ENCODE data around the gene WBP4. TPM values are rescaled to one million over a fixed set of nuclear protein-coding genes. Genes with fewer than 3 reads are reported as not detected.
"Not testable (repeated sequence)": the region's sequence is repeated elsewhere in the genome, so short reads cannot be mapped to it uniquely, and the experiment has no call there.

Gene WBP4, protein sequence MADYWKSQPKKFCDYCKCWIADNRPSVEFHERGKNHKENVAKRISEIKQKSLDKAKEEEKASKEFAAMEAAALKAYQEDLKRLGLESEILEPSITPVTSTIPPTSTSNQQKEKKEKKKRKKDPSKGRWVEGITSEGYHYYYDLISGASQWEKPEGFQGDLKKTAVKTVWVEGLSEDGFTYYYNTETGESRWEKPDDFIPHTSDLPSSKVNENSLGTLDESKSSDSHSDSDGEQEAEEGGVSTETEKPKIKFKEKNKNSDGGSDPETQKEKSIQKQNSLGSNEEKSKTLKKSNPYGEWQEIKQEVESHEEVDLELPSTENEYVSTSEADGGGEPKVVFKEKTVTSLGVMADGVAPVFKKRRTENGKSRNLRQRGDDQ
- 8.7 and 9.0 TPM in 2 replicates for total RNA-seq

DNA sequence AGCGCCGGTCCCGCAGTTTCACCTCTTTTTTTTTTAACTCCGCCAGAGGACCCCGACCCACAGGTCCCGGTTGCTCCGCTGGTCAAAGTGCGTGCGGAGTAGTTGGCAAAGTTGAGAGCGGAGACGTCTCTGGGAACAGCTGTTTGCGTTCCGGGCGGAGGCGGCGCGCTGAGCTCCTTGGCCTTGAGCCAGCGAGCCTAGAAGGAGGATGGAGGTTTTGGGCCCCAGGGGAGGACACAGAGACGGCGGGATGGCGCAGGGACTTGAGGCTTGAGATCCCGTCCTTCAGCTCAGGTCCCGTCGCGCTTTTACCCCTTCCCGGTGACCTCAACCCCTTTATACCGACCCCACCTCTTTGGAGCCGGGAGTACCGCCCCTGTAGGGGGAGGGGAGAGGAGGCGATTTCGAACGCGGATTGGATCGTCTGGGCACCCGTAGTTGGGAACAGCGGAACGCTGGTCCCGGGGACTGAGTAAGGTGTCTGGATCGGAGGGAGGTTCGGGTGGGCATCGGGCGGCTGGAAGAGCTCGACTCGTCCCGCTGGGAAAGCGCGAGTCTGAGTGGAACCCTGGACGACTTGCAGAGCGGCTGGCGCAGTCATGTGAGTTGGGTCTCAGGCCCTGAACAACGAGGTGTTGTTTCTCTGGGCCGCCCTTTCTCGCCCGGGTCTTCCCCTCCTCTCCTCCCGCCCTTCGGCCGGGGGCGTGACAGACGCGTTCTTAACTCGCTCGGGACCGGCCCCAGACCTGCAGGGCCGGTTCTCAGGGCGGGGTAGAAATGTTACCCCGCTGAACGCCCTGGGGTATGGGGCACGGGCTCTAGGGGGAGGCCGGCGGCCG is at the start of gene WBP4:
Gene WBP4, plus strand, starts transcription at position 435 of the 839 bp plus-strand sequence. Its CDS starts 165 bp downstream, at position 600.
- intact Hi-C loops (cut with micrococcal nuclease), result loop anchor here (1.0 to 5.0 kb wide), 9 partner anchors 42 to 1210 kb away; partner anchors contain the start of genes ELF1, KBTBD6, KBTBD7 and MRPS31

DNA sequence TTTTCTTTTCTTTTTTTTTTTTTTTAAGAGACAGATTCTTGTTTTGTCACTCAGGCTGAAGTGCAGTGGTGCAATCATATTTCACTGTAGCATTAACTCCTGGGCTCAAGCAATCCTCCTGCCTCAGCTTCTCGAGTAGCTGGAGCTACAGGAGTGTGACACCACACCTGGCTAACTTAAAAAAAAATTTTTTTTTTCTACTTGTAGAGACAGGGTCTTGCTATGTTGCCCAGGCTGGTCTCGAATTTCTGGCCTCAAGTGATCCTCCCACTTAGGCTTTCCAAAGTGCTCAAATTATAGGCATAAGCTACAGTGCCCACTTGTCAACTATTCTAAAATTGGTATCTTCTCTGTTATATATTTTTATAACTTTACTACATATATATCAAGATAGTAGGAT is 48.8 kb upstream of the WBP4 start:
- intact Hi-C loops (cut with micrococcal nuclease), result loop anchor here (10.0 kb wide), 2 partner anchors 348 to 452 kb away; partner anchors contain the start of gene FOXO1

DNA sequence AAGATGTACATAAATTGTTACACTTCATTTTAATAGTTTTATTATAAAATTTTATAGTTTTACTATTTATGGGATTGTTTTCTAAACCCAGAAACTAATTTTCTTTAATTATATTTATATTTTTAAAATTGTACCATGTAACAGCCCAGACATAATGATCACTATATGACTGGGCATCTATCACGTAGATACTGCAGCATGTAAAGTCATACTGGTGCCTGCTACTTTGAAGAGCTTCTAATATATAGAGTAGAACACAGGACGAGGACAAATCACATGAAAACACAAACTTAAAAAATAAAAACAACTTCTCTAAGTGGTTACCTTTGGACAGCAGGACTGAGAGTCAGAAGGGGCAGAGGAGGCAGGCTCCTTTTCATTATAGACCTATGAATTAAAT is 47.5 kb upstream of the WBP4 start:
- intact Hi-C loops (cut with micrococcal nuclease), result loop anchor here (10.0 kb wide), 2 partner anchors 349 to 451 kb away; partner anchors contain the start of gene FOXO1

DNA sequence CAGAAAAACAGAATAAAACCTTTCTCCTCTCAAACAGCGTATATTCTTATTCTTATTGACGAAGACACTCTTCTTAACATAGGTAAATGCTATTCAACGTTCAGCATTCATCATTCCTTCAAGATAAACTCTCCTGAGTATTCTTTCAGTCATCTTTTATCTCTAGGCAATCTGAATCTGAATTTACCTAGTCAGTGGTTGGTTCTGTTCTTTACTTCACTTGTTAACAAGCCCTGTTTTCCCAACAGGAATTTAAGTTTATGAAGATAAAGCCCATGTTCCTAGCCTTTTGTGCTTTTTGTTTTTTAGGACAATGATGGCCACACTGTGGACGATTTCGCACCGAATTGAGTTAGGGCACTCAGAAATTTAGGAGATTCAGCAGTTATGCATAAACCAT is 45.4 kb upstream of the WBP4 start:
- intact Hi-C loops (cut with micrococcal nuclease), result loop anchor here (1.0 to 10.0 kb wide), 3 partner anchors 9 to 449 kb away; partner anchors contain the start of gene FOXO1

DNA sequence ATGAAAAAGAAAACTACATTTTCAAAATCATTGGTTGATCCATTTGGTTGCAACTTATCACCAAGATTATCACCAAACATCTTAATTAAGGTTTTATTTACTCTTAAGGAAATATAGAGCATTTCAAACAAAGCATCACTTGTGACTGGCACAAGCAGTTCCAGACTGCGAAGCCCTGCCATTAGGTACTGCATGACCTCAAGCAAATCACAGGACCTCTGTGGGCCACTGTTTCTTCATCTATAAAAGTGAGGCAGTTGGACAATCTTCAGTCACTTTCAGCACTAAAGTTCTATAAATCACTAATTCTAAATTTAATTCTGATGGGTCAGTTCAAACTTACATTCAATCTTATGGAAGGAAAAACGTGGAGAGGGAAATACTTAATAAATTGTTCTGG is 44.1 kb upstream of the WBP4 start:
- intact Hi-C loops (cut with micrococcal nuclease), result loop anchor here (10.0 kb wide), 2 partner anchors 352 to 448 kb away; partner anchors contain the start of gene FOXO1

DNA sequence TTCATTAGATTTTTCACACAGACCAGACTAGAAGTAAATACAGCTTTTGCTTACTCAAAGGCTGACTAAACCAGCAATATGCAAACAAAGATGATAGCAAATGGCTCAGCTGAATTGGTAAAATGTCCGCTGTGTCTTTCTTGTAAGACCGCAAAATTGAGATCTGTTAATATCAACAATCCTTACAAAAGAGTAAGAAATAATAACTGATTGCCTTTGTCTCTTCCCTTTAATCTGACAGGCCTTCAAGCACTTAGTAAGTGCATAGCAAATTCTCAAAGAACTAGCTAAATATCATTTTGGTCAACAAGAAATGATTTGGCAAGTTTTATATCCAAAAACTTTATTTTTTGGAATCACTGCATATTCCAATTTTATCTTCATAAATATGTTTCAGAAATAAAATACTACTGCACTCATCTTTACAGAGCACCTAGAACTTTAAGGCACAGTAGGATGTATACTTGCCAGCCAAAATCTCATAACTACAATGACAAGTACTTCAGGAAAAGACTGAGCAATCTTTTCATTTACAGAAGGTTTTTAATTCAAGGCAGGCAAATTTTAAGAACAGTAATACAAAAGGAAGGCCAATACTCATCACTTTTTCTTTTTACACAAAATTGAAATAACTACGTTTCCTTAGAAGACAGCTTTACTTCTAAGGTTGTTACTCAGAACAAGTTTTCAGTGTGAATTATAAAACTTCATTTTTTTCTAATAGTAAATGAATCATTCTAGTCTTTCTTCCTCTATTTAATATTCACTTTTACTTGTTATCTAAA is 43.3 kb upstream of the WBP4 start:
- intact Hi-C loops (cut with micrococcal nuclease), result loop anchor here (2.0 to 10.0 kb wide), 3 partner anchors 13 to 447 kb away; partner anchors contain the start of gene FOXO1

DNA sequence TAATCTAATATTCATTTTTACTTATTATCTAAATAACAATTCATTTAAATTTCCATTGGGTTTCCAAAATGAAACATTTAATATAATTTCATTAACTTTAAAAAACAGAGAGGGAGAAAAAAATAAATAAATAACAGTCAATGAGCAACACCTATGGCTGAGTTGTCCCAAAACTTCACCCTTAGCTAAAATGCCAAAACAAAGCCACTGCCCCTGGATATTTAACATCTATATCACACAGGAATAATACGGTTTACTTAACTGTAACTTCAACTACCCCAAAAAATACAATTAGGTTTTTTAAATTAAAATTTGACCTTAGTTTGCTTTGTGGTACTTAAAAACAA is 42.7 kb upstream of the WBP4 start:
- intact Hi-C loops (cut with micrococcal nuclease), result loop anchor here (2.0 to 10.0 kb wide), 3 partner anchors 14 to 446 kb away; partner anchors contain the start of gene FOXO1

DNA sequence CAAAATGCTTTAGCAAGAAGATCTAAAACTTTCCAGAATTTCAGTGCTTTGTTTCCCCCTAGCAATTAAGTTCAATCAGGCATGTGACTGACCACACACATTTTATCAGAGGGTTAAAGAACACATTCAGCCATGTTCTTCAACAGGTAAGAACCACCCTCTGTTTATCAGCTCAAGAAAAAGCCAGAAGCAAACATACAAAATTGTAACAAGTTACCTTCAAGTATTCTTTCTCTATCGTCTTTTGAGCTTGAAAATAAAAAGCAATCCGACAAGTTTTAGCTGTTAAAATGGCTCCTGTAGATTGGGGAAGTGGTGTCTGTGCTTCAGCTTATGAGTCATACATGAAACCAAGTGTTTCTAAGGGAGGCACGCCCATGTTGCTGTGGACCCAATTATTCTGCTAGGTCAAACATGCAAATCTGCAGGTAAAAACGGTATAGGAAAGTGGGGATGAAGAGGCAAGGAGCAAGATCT is 42.3 kb upstream of the WBP4 start, which contains the start of gene ELF1:
Gene ELF1, minus strand, starts transcription at position 306 of the 477 bp plus-strand sequence. CDS start 37,262 bp downstream, outside the sequence.
- intact Hi-C loops (cut with micrococcal nuclease), result loop anchor here (1.0 to 10.0 kb wide), 6 partner anchors 14 to 446 kb away; partner anchors contain the start of genes FOXO1 and WBP4

DNA sequence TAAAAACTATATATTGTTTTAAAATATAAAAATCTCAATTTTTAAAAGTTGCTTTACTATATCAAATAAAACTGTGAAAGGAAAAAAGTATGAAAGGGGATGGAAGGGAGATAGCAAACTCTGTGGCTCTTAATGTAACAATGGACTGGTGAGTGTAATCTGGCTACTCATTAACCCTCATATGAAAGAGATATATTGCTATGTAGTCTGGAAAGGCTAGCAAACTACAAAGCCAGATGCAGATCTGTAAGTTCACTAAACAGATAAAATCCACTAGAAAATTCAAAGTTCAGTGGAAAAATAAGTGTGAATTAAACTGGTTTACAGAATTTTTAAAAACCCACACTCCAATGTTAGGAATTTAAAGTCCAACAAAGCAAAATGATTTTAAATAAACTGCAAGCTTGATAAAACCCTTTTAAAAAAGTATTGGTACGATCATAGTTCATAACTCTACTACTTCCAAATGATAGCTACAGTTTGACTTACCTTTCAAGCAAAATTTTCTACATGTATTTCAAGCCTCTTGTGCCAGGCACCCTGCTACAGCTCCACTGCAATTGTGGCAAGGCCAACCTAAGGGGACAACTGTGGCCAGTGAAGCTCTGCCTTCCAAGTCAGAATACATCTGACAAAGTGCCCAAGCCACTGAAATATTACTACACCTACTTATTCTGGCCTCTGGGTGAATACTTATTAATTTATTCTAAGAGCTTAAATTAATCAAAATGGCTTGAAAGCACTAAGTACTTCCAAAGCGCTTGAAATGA is 41.5 kb upstream of the WBP4 start:
- intact Hi-C loops (cut with micrococcal nuclease), result loop anchor here (1.0 to 10.0 kb wide), 6 partner anchors 15 to 445 kb away; partner anchors contain the start of genes FOXO1 and WBP4

DNA sequence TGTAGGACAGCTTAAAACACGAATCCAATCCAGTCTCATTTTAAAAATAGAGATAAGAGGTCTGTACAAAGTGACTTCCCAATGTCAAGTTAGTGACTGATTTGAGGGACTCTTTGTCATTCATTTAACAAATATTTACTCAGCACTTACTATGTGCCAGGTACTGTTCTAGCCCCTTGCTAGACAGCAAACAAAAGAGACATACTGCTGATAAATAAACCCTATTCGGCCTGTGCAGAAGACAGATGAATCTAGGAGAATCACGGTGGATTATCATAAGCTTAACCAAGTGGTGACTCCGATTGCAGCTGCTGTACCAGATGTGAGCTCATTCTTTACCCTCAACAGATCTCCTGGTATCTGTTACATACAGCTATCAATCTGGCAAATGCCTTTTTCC is 35.8 kb upstream of the WBP4 start:
- intact Hi-C loops (cut with micrococcal nuclease), result no loop called here

DNA sequence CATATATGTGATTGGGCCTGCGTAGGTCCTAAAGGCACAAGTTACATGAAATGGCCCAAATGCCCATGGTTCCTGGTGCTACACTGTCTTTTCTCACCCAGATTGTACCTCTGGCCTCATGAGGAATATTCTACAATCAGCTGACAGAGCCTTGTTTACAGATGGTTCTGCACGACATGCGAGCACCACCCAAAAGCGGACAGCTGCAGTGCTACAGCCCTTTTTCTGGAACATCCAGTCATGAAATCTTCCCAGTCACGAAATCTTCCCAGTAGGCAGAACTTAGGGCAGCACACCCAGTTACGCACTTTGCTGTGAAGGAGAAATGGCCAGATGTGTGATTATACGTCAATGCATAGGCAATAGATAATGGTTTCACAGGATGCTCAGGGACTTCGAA is 34.5 kb upstream of the WBP4 start:
- intact Hi-C loops (cut with micrococcal nuclease), result no loop called here

DNA sequence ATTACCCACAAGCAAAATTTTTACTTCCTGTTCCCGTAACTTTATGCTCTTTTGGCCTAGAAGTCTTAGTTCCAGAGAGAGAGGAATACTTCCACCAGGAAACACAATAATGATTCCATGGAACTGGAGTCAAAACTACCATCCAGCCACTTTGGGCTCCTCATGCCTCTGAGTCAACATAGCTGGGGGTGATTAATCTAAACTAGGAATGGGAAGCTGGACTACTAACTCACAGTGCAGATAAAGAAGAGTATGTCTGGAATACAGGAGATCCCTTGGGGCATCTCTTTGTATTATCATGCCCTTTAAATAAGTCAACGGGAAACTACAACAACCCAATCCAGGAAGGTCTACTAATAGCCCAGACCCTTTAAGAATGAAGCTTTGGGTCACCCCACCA is 33.3 kb upstream of the WBP4 start:
- intact Hi-C loops (cut with micrococcal nuclease), result no loop called here

DNA sequence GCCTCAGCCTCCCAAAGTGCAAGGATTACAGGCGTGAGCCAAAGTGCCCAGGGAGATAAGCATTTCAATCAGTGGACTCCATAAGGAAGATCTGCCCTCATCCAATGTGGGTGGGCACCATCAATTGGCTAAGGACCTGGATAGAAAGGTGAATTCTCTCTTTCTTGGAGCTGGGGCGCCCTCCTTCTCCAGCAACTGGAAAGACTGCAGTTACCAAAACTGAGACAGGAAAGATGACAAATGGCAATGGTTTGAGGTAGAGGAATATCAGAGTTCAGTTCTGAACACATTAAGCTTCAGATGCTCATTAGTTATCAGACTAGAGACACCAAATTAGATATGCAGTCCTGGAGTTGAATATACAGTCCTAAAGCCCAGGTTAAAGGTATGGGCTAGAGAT is 31.7 kb upstream of the WBP4 start:
- intact Hi-C loops (cut with micrococcal nuclease), result no loop called here

DNA sequence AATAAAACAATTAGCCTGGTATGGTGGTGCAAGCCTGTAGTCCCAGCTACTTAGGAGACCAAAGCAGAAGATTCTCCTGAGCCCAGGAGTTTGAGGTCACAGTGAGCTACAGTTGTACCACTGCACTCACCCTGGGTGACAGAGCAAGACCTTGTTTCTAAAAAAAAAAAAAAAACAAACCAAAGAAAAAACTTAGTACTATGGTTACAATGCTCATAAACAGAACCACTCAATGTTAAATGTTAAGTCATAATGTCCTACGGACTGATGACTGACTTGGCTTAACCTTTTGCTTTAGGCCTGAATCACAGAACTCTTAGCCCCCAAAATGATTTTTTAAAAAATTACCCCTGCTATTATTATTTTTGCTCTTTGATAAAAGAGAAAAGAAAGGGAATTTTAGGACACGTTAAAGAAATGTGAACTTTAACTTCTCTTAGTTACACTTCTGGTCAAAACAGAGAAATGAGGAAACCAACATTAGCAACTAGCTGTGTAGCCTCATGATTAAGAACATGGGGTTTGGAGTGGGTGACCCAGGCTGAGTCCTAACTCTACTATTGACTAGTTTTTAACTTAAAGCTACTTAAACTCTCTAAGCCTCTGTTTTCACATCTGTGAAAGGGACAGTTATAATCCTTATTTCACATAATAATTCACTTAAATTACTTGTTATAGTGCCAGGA is 28.5 kb upstream of the WBP4 start:
- intact Hi-C loops (cut with micrococcal nuclease), result no loop called here

DNA sequence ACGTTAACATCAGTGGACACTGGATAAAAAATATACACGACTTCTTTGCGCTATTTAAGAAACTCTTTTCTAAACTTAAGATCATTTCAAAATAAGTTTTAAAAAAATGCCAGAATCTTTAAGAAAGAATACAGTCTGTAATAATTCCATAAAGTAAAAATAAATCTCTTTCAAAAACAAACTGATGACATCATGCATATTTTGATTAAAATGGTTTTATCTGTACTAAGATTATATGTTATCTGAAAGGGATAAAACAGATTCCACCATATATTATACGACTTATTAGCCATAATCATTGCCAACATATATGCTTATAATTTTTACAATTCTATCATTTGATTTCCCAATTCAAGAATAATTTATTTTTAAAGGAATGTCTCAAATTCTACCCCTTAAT is 26.9 kb upstream of the WBP4 start:
- intact Hi-C loops (cut with micrococcal nuclease), result no loop called here

DNA sequence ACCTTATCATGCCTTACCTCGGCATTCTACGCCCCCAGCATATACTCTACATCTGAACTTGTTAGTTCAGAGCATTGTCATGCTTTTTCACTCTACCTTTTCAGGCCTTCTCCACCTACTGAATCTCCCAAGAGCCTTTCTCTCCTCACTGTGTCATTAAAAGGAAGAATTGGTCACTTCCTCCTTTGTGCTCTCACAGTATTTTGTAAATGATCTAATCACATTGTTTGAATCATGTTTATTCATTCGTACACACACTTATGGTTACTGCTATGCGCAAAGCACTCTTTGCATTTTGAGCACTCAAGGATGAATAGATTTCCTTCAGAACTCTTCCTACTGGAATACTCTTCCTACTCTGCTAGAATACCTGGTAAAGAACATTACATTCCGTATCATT is 26.4 kb upstream of the WBP4 start:
- intact Hi-C loops (cut with micrococcal nuclease), result no loop called here

DNA sequence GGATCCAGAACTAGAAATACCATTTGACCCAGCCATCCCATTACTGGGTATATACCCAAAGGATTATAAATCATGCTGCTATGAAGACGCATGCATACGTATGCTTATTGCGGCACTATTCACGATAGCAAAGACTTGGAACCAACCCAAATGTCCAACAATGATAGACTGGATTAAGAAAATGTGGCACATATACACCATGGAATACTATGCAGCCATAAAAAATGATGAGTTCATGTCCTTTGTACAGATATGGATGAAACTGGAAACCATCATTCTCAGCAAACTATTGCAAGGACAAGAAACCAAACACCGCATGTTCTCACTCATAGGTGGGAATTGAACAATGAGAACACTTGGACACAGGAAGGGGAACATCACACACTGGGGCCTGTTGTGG is 24.8 kb upstream of the WBP4 start:
- intact Hi-C loops (cut with micrococcal nuclease), result not testable (repeated sequence)

DNA sequence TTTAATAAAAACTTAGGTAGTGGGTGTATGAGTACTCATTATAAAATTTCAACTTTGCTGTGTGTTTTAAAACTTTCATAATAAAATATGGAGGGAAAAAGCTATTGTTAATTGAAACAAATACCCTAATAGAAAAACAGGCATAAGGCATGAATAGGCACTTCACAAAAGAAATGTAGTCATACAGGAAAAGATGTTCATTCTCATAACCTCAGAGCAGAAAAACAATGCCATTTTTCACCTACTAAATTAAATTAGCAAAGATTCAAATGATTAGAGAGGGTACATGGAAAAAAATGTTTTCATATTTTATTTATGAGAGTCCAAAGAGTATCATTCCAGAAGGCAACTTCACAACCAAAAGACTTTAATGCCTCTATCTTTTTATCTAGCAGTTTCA is 21.6 kb upstream of the WBP4 start:
- intact Hi-C loops (cut with micrococcal nuclease), result no loop called here

DNA sequence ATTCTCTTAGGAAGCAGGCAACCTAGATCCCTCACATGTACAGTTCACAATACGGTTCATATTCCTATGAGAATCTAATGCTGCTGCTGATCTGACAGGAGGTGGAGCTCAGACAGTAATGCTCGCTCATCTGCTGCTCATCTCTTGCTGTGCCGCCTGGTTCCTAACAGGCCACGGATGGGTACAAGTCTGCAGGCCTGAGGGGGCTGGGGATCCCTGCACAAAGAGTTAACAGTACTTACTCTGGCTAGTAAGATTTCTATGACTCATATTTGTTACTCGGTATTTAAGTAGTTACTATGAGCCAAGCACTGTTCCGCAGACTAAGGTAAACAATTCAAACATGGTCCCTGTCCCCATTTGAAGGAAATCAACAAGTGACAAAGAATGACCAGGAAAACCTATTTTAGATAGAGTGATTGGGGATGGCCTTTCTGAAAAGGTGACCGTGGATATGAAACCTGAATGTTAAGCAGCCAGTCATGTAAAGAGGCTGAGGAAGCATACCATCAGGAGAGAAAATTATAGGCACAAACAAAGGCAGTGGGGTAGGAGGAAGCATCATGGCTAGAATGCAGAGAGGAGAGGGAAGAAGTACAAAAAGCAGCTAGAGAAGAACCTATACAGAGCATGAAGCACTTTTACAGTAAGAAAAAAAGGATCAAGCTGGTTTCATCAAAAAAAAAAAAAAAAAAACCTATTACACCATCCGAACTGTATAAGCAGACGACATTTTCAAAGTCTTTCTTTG is 20.6 kb upstream of the WBP4 start:
- intact Hi-C loops (cut with micrococcal nuclease), result no loop called here

Data from T-helper 2 cell treated with Interferon-gamma antibody and Interleukin-4, amounts not matched to agents 100 ng/mL and 5 ng/mL, for 36 hours (primary cell).